Ascending aorta (tissue), 2 donors: ENCODE results near the gene HPSE. TPM values are rescaled to one million over a fixed set of nuclear protein-coding genes. Genes with fewer than 3 reads are reported as not detected.
A peak's percentile ranks its signal among the peaks of the same experiment; 100 is the strongest.

Experiments
- DNase-seq, 2 donors: peaks; one replicate each; pipeline ENCODE4 v3.0.0-alpha.2; 2019; ENCODE audit warnings: low spot score in 2 of 2
- H3K27ac ChIP-seq, 2 donors: fragments of 200-600 bp; sonication (generic); one replicate each; pipeline ENCODE4 v1.5.1; 2016 to 2017; ENCODE audit warnings: mild to moderate bottlenecking in 1 of 2
- H3K27me3 ChIP-seq: fragments of 200-600 bp; sonication (generic); one replicate; pipeline ENCODE4 v1.5.1; 2017
- H3K36me3 ChIP-seq, 2 donors: fragments of 200-600 bp; sonication (generic); one replicate each; pipeline ENCODE4 v1.5.1; 2016
- H3K4me1 ChIP-seq, 2 donors: fragments of 200-600 bp; sonication (generic); one replicate each; pipeline ENCODE4 v1.5.1; 2016 to 2017; ENCODE audit warnings: mild to moderate bottlenecking in 1 of 2
- H3K4me3 ChIP-seq, 2 donors: fragments of 200-600 bp; sonication (generic); one replicate each; pipeline ENCODE4 v1.5.1; 2016 to 2017; ENCODE audit warnings: mild to moderate bottlenecking in 1 of 2
- H3K9me3 ChIP-seq, 2 donors: fragments of 200-600 bp; sonication (generic); one replicate each; pipeline ENCODE4 v1.5.1; 2016
- CTCF ChIP-seq, 3 experiments: fragments of 200-600 bp in 2 of 3; fragments of 450-650 bp in 1 of 3; sonication (generic) in 2 of 3; IDR thresholded peaks; one replicate each; pipeline ENCODE4 v1.5.1; 2016 to 2019; ENCODE audit warnings: antibody characterized with exemption in 3 of 3, mild to moderate bottlenecking in 1 of 3, moderate library complexity in 1 of 3
- intact Hi-C: fragments of 100-400 bp; cut with DNase I; formaldehyde crosslinking; loops from one replicate; pipeline ENCODE4 v1.15.1; 2023
- total RNA-seq: library from RNA; depleted of rRNA; stranded (reverse); fragments of >200 nt; gene quantifications from one replicate; pipeline ENCODE4 v1.1.0, GENCODE V29; 2016

Gene HPSE
- total RNA-seq, 1 donor from 2014 or later: 1.7 TPM

- intact Hi-C loops: no loop called here
- H3K9me3 ChIP-seq: no peaks in the 10 kb centered on the region
- no peak overlapping the region for H3K27ac ChIP-seq
- peak in 1 of 3 experiments; percentile 33 for TF ChIP-seq CTCF (IDR thresholded peaks at IDR 0.05)
- no peak overlapping the region for H3K4me3 ChIP-seq
- H3K27me3 ChIP-seq: no peaks in the 10 kb centered on the region
- no peaks in the 10 kb centered on the region for H3K36me3 ChIP-seq
- no peaks in the 10 kb centered on the region for H3K4me1 ChIP-seq
- DNase-seq: no peak
Observed at GRCh38 chr4:83362492-83363329, 28.1 kb upstream of the HPSE start.

GRCh38 chr4:83361416-83362103 lies 26.9 kb upstream of the HPSE start:
- H3K36me3 ChIP-seq: no peaks in the 10 kb centered on the region
- no peak for TF ChIP-seq CTCF (IDR thresholded peaks at IDR 0.05)
- H3K27me3 ChIP-seq: no peaks in the 10 kb centered on the region
- no peaks in the 10 kb centered on the region for H3K9me3 ChIP-seq
- no peak overlapping the region for H3K4me3 ChIP-seq
- no peak overlapping the region for H3K27ac ChIP-seq
- no peak for DNase-seq
- intact Hi-C loops: no loop called here
- peaks cover 0 to 4% of the 10 kb centered on the region in 2 donors for H3K4me1 ChIP-seq

- Histone ChIP-seq H3K4me3 (no peak overlapping the region), H3K4me1 (peaks cover 0 to 7% of the 10 kb centered on the region in 2 donors), H3K27ac (no peak overlapping the region), H3K9me3 (no peaks in the 10 kb centered on the region), H3K36me3 (no peaks in the 10 kb centered on the region), H3K27me3 (no peaks in the 10 kb centered on the region)
- TF ChIP-seq CTCF (IDR thresholded peaks at IDR 0.05): no peak
- intact Hi-C loops: no loop called here
- no peak for DNase-seq
Observed at GRCh38 chr4:83360018-83360417, 25.4 kb upstream of the HPSE start.

GRCh38 chr4:83358410-83358809 lies 23.8 kb upstream of the HPSE start:
- intact Hi-C loops: no loop called here
- H3K4me1 ChIP-seq: peaks cover 0 to 7% of the 10 kb centered on the region in 2 donors
- DNase-seq: no peak
- H3K36me3 ChIP-seq: no peaks in the 10 kb centered on the region
- H3K9me3 ChIP-seq: no peaks in the 10 kb centered on the region
- H3K27me3 ChIP-seq: no peaks in the 10 kb centered on the region
- H3K4me3 ChIP-seq: no peak overlapping the region
- TF ChIP-seq CTCF (IDR thresholded peaks at IDR 0.05): no peak
- no peak overlapping the region for H3K27ac ChIP-seq

GRCh38 chr4:83356899-83357661 lies 22.4 kb upstream of the HPSE start:
- TF ChIP-seq CTCF (IDR thresholded peaks at IDR 0.05): no peak
- Histone ChIP-seq H3K27me3 (no peaks in the 10 kb centered on the region), H3K9me3 (no peaks in the 10 kb centered on the region), H3K4me1 (peaks cover 0 to 7% of the 10 kb centered on the region in 2 donors), H3K36me3 (no peaks in the 10 kb centered on the region), H3K4me3 (no peak overlapping the region), H3K27ac (peak overlapping the region; percentile 35 to 59)
- intact Hi-C loops: no loop called here
- DNase-seq: no peak
